Suppressor macrophage (primary cell): Measurements from ENCODE around the gene ROM1.
"Not testable (repeated sequence)": the region's sequence is repeated elsewhere in the genome, so short reads cannot be mapped to it uniquely, and the experiment has no call there.

Experiments
- DNase-seq, 4 experiments: peaks; one replicate each; pipeline ENCODE4 v3.0.0-alpha.2; 2020 to 2022
- total RNA-seq, 17 experiments: gene quantifications; one replicate each; lab custom pipeline; 2026; ENCODE audit warnings: mixed read lengths in 6 of 17, inconsistent platforms in 3 of 17; lab: John Stamatoyannopoulos, UW

ROM1 gene, protein sequence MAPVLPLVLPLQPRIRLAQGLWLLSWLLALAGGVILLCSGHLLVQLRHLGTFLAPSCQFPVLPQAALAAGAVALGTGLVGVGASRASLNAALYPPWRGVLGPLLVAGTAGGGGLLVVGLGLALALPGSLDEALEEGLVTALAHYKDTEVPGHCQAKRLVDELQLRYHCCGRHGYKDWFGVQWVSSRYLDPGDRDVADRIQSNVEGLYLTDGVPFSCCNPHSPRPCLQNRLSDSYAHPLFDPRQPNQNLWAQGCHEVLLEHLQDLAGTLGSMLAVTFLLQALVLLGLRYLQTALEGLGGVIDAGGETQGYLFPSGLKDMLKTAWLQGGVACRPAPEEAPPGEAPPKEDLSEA
- total RNA-seq, result 0.34 to 2.5 (median 0.68) reads per million in 17 experiments

DNA sequence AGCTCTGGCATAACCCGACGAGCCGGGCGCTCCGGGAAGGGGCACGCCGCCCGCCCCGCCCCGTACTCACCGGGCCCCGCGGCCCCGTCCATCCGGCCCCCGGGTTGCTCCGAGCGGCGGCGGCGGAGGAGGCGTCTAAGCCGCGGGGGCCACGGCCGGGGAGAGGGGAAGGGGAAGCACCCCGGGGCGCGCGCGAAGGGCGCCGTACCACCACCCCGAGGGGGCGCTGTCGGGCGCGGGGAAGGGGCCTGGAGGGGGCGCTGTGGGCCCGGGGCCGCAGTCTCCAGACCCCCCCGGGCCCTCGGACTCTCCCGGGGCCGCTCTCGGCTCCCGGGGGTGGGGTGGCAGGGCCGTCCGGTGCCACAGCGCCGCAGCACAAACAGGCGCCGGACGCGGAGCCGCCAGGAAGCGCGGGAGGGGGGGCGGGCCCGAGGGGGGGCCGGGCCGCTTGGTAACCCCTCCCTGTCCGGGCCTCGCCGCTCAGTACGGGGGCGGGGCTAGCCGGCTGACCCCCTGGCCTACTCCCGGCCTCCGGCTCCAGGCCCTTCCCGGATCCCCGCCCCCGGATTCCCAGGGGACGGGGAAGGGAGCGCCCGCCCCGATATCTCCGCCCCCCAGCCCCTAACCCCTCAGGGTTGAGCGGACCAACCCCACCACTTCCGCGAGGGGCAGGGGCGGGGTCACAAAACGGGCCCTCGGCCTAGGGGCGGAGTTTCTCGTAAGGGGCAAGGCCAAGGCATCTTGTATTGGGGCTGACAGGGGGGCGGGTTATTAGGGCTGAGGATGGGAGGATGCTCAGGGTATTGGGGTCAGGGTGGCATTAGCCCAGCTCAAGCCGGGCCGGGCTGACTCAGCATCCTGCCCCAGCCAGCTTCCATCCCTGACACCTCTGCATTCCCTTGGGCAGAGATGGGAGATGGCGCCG lies at the start of gene ROM1, which contains the start of gene EML3:
Gene ROM1 (plus strand): TSS at position 892 of the 925 bp plus-strand sequence. CDS start 25 bp downstream, at position 917.
Gene EML3 (minus strand): TSS at position 410 of the 925 bp plus-strand sequence. CDS start 318 bp downstream, at position 92.
- peak; percentile 80 to 93 (median 88) for DNase-seq

DNA sequence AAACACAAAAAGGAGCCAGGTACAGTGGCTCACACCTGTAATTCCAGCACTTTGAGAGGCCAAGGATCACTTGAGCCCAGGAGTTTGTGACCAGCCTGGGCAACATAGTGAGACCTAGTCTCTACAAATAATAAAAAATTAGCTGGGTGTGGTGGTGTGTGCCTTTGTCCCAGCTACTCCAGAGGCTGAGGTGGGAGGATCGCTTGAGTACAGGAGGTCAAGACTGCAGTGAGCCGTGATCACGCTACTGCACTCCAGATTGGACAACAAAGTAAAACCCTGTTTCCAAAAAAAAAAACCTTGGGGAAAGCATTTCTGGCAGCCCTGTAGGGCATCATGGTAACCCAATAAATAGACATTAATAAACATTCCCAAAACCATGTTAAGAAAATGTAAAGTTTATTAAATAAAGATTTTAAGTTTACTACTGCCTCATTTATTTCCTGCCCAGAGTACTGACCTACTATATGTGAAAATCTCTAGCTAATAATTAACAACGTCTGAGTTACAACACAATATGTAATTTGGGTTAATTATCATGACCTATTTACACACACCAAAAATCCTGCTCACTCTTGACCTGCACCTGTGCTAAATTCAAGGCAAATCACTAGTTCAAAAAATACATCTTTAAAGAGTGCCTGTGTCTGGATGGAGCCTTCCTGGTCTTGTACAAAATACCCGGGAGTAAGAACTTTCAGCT lies 47.8 kb upstream of the ROM1 start:
- DNase-seq, result no peak

DNA sequence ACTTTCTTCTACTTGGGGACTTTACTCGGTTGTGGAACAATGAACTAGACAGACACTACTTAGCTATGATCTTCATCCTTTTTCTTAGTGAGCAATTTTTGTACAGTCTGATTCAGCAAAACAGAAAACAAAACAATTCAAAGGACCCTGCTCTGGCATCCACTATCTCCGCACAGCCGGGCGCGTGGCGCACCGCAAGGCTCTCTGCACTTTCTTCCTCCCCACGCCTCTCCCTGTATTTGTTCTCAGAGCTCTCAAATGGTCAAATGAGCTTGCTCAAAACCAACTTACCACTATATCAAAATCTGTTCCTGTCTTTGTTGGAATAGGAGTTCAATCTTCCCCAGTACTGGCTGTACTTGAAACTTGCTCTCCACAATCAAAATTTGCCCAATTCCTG lies 46.8 kb upstream of the ROM1 start:
- DNase-seq, result no peak

DNA sequence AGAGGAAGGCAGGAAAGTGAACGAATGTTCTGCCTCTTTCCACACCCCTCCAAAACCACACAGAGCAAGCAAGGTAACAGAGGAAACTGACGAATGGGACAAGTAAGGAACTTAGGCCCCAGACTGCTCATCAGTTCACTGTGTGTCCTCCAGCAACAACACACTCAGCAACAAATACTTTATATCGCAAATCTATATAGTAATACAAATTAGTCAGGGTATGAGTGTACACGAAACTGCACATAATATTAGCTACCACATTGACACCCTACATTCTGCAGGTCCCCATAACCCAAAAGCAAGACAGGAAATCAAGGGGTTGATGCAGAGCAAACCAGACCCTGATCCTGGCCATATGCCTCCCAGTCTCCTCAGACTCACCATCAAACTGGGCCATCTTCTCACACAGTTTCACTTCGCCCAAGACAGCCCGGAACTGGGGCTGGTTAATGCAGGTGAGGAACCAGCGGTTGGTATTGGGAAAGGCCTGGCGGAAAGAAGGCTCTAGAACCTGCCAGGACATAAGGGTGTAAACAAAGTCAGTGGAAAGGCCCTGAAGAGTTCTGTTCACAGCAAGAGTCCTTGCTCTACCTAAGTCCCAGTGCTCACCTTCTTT lies 45.9 kb upstream of the ROM1 start:
- DNase-seq, result no peak

DNA sequence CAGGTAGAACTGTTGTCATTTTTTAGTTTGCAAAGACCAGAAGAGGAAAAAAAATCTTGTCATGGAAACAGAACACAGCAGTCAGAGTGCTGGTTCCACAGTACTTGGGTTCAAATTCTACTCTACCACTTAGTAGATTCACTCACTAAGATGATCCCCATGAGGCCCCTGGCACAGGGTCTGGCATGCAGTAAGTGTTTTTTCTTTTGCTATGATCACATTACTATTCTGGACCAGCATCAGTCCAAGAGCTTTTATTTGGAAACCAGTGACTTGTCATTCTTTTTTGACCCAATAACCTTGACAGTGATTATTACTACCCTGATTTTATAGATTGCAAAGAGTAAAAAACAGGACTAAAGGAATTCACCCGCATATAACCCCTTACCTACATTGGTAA lies 43.4 kb upstream of the ROM1 start:
- no peak for DNase-seq

DNA sequence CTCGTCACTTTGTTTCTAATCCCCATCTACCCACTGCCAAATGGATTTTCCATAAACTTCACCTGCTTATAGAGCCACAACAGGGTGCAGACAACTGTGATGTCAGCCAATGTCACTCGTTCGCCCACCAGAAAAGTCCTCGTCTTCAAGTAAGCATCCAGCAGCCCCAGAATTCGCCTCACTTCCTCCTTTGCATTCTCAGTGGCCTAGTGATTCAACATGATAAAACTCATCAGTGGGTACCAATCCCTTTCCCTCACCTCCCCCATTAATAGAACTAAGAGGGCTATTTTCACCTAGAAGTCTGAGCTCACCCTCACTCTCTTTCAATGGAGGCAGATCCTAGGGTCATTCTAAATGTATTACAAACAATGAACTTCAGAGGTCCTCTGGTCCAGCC lies 42.2 kb upstream of the ROM1 start:
- DNase-seq, result not testable (repeated sequence)

DNA sequence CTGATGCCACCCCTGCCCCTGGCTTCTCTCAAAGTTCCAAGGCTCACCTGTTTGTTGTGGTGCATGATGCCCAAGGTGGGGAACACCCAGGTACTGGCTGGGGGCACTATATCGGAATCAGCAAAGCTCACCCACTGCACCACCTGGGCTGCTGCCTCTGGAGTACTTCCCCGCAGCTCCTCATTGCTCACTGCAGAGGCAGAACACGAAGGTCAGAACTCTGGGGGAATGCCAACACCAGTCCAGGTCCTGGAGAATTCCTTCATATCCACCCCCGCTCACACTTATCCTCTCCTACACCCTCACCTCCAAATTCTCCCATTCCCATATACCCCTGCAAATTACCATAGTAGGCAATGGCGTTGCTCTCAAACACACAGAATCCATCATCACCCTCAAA lies 41.6 kb upstream of the ROM1 start:
- DNase-seq, result not testable (repeated sequence)

DNA sequence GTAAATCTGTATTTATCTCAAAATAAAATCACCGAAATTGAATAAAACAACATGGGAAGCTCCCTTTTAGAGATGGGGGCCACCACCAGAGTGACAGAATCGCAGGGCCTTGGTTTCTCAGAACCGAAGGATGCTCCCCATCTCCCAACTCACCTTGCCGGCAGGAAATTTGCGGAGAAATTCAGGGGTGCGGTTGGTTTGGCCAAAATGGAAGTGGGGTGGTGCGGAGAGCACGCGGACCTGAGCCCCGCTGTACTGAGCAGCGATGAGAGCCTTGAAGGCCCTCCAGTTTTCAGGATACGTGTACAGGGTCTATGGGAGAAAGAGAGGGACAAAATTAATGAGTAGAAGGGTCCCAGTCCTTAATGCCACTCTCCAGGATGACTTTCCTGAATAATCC lies 40.6 kb upstream of the ROM1 start:
- DNase-seq, result no peak

DNA sequence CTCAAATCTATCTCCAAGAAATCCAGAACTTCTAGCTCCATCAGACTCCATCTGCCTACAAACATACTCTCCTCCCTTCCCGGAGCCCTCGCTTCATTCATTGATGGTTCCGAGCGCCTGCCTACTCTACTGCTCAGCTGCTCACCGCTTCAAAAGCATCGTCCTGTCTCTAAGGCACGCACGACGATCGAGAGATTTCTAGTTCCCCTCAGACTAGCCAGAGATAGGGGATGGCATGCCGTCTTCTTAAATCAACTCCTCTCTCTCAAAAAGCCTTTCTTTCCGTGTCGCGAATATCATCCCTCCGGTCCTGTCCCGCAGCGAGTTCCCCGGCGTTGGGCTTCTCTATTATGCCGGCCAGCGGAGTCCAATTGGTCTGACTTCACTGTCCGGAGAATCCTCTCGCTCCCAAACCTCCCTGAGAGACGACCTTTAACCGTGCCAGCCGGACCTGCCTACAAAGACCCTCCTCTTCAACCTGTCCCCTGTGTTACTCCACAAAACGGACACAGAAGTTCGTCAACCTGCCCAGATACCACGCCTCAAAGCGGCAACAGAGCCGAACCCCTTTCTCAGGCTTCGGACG lies 40.0 kb upstream of the ROM1 start:
- peak in 3 of 4 experiments; percentile 35 to 53 (median 35) for DNase-seq

DNA sequence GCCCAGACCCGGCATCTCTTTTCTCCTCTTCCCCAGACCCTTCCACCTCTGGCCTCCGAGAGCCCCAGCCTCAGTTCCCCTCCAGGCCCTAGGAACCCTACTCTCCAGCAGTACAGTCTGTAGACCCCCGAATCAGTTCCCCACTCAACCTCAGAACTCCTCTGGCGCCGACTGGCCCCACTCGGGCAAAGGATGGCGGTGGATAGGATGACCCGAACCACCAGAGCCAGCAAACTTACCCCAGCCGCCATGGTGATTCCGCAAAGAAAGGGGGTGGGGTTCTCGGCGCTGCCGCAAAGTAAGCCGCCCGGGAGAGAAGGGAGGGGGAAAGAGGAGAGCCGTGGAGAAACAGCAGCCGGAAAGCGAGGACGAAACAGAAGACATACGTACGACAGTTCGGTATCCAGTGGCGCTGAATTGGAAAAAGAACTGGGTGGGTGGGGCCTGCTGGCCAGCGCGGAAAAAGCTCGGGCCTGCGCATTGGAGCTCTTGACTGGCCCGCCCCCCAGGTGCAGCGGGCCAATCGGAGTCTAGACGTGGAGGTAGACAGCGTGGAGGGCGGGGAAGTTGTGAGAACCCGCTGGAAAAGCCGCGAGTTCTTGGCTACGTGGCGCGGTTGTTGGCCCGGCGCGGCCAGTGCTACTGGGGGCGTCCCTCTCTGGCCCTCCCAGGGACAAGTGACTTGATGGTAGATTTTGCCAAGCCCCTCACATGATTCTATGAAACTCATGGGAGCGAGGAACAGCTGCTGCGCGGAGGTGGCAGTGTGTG lies 39.3 kb upstream of the ROM1 start, which contains the start of gene EEF1G:
Gene EEF1G (minus strand): TSS at position 300 of the 771 bp plus-strand sequence. CDS start 49 bp downstream, at position 251.
- DNase-seq, result peak; percentile 99 to 100 (median 100)

DNA sequence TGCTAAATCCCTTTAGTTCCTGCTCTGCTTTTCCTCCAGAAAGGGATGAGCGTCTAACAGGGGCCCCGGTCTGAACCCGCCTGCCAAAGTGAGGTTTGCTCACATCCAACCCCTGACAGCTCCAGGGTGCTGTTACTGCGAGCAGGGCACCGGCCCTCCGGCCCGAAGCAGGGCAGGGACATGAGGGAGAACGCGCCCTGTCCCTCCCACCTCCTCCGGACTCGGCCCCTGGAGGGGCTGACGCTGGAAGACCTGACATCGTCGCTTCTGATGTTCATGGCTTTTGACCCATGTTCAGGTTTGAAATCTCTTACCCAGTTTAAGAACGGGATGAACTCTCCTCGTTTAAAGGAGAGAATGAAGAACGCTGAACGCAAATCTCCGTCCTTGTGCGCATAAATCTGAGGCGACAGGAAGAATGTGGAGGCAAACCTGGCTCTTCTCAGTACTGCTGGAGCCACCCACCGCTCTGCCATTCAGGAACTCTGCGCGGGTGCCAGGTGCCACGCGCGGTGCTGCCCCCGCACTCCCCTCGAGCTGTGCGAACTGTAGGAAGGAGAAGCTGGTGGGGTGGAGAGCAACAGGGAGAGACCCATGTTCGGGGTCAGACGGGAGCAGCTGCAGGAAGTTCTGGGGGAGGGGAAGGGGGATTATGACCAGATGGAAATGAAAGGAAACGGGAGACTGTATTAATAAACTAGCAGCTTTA lies 38.5 kb upstream of the ROM1 start:
- DNase-seq, result peak; percentile 39 to 70 (median 54)

DNA sequence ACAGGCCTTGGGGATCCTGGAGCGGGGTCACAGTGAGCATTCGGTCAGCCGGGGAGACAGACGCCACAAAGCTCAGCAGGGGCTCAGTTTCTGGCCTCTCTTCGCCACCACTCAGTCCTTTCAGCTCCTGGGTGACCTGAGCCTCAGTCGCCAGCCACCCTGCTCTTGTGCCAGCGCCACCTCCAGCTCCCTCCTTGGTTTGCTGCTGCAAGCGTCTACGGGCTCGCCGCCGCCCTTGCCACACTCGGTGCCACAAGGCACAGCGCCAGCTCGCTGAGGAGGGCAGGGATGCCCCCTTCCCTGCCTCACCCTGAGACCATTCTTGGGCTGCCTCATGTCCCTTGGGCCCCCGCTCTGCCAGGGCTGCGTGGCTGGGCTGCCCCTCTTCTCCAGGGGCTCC lies 37.9 kb upstream of the ROM1 start:
- DNase-seq, result no peak

DNA sequence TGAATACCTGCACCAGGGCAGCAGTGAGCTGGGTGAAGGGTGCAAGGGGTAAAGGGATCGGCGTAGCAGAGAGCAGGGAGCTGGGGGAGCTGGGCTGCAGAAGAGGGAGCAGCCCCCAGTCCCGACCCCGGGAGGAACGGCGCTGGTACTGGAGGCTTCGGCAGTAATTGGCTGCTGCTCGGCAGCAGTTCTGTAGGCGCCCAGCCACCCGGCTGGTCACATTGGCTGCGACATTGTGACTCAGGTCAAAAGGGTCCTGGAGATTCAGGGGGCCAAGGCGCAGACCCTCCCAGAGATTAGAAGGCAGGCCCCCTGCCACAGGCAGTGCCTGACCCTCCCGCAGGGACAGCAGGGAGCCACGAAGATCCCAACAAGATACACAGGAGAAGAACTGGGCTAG lies 37.2 kb upstream of the ROM1 start:
- DNase-seq, result no peak

DNA sequence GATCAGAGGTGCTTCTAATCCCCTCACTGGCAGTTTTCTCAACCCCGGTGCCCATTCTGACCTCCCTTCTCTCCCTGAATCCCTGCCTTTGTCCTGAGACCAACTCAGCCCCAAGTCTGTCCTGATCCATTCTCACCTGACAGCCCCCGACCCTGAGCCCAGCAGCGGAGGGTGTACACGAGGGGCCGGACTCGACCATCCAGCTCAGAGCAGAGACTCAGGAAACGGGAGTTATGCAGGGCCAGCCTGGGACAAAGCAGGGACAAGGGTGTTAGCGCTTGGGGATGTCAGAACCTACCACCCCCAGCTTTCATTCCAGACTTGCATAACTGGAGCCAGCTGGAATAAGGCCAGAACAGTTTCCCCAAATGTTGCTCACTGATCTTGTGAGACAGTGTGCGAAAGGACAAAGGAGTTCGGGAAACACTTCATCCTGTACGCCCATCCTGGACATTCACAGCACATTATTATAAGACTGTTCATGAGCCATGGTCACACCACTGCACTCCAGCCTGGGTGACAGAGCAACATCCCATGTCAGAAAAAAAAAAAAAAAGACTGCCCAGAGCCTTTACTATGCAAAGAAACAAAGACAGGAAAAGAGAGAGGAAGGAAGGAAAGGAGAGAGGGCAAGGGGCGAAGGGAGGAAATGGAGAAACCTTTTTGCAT lies 35.9 kb upstream of the ROM1 start:
- DNase-seq, result peak; percentile 52 to 73 (median 66)

DNA sequence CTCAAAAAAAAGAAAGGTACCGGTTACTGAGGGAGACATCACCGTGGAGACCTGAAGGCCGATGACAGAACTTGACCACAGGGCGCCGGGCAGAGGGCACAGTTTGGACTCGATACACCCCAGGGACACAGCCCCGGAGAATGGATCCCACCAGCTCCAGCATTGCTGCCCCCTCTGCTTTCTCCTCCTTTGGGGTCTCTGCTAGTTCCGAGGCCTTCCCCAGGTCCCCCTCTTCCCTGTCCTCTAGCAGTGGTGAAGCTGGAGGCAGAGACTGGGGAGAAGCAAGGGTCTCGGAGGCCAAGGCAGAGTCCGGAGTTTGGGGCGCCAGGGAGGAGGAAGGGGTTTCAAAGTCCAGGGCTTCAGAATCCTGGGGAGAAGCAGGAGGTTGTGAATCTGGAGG lies 34.5 kb upstream of the ROM1 start:
- DNase-seq, result no peak

DNA sequence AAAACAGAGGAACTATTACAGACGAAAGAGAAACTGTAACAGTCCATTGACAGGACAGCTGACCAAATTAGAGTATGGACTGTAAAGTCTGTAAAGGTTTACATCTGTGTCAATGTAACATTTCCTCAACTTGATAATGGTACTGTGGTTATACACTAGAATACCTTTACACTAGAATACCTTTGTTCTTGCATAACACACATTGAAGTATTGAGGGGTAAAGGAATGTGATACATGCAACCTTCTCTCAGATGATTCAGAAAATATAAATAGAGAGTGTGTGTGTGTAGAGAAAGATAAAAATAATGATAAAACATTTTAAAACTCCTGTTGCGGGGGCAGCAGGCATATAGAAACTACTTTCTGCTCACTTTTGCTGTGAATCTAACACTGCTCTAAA lies 33.8 kb upstream of the ROM1 start:
- DNase-seq, result no peak

DNA sequence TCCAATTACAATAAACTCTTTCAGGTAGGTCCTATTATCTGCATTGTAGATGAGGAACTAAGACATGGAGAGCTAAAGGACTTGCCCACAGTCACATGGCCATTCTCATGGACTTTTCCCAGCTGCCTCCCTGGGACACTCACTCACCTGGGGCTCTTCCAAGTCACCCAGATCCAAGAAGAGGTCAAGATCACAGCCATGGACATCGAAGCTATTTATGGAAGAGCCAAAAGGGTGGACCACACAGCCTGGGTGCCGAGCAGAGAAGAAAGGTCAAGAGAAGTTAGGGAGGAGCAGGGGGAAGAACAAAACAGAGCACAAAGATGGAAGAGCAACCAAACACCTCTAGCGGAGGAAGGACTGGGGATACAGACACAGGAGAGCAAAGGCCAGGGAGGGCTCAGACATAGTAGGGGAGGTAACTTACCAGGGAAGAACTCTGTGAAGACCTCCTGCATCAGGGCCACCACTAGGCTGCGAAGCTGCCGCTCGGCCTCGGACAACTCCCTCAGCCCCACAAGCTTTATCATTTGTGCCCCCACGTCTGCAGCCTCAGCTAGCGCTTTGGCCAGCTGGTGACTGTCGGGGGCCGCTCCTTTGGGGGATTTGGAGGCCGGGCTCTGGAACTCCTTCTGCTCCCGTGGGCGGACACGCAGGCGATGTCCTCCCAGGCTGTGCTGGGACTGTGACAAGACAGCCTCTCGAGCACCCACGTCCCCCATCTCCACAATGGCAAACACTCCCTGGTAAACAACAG lies 31.9 kb upstream of the ROM1 start:
- no peak for DNase-seq

DNA sequence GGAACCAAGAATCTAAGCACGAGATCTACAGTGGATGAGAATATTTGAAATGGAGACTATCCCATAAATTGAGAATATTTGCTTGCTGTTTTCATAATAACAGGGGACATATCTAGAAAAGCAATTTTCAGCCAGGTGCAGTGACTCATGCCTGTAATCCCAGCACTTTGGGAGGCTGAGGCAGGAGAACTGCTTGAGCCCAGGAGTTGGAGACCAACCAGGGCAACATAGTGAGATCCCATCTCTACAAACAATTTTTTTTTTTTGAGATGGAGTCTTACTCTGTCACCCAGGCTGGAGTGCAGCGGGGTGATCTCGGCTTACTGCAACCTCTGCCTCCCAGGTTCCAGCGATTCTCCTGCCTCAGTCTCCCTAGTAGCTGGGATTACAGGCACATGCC lies 31.3 kb upstream of the ROM1 start:
- not testable (repeated sequence) for DNase-seq

DNA sequence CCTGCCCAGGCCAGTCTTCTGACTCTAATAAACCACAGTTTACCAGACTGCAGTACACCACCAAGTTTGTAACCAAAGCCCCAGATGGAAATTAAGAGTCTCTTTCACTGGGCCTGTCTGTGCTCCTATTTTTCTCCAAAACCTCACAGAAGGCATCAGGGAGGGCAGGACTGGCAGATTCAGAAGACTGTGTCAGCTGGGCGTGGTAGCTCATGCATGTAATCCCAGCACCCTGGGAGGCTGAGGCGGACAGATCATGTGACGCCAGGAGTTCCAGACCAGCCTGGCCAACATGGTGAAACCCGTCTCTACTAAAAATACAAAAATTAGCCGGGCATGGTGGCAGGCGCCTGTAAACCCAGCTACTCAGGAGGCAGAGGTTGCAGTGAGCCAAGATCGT lies 27.7 kb upstream of the ROM1 start:
- not testable (repeated sequence) for DNase-seq
